PC-3 (cell line): Measurements from ENCODE around the gene STXBP5L.

Source experiments
- EZH2 ChIP-seq: fragments of 300-600 bp; sonication (generic); IDR thresholded peaks from one replicate; pipeline ENCODE4 v1.6.1; 2017; ENCODE audit warnings: antibody characterized with exemption, mild to moderate bottlenecking, low read length; ENCODE audit not compliant: unreplicated experiment
- EZH2phosphoT487 ChIP-seq: fragments of 300-600 bp; sonication (generic); IDR thresholded peaks from 2 replicates; pipeline ENCODE4 v1.6.1; 2018; ENCODE audit warnings: mild to moderate bottlenecking, antibody characterized with exemption, low read length, borderline replicate concordance
- TF ChIP-seq, protein P1 (sequence below): fragments of 300-600 bp; sonication (generic); conservative IDR thresholded peaks from 2 replicates; pipeline ENCODE4 v1.5.1; 2017; ENCODE audit warnings: antibody characterized with exemption, low read depth, mild to moderate bottlenecking, low read length

- TF ChIP-seq, protein P1, sequence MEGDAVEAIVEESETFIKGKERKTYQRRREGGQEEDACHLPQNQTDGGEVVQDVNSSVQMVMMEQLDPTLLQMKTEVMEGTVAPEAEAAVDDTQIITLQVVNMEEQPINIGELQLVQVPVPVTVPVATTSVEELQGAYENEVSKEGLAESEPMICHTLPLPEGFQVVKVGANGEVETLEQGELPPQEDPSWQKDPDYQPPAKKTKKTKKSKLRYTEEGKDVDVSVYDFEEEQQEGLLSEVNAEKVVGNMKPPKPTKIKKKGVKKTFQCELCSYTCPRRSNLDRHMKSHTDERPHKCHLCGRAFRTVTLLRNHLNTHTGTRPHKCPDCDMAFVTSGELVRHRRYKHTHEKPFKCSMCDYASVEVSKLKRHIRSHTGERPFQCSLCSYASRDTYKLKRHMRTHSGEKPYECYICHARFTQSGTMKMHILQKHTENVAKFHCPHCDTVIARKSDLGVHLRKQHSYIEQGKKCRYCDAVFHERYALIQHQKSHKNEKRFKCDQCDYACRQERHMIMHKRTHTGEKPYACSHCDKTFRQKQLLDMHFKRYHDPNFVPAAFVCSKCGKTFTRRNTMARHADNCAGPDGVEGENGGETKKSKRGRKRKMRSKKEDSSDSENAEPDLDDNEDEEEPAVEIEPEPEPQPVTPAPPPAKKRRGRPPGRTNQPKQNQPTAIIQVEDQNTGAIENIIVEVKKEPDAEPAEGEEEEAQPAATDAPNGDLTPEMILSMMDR: no peak
- TF ChIP-seq EZH2phosphoT487: no peak
- TF ChIP-seq EZH2: no peak
Observed at GRCh38 chr3:121414924-121415323, 506.9 kb downstream of the STXBP5L start.
